Activated naive CD8-positive, alpha-beta T cell treated with anti-CD3 and anti-CD28 coated beads, Interleukin-2, amount 50 U/mL, for 24 hours (primary cell): ENCODE results near the gene IER3.
"Not testable (repeated sequence)": the region's sequence is repeated elsewhere in the genome, so short reads cannot be mapped to it uniquely, and the experiment has no call there.

ENCODE experiments used
- ATAC-seq: fragments of 150-1000 bp; cut with Tn5 transposase; one replicate; pipeline ENCODE4 v1.10.0; 2021
- DNase-seq: peaks from one replicate; pipeline ENCODE4 v3.0.0; 2021
- H3K27ac Mint-ChIP-seq: one replicate; pipeline ENCODE4 v1.8.0; 2021; ENCODE audit warnings: mild to moderate bottlenecking, mixed read lengths
- H3K27me3 Mint-ChIP-seq: one replicate; pipeline ENCODE4 v1.8.0; 2021; ENCODE audit warnings: mixed read lengths
- H3K36me3 Mint-ChIP-seq: one replicate; pipeline ENCODE4 v1.8.0; 2021; ENCODE audit warnings: low read depth, mixed read lengths
- H3K4me1 Mint-ChIP-seq: one replicate; pipeline ENCODE4 v1.8.0; 2021; ENCODE audit warnings: mixed read lengths
- H3K4me3 Mint-ChIP-seq: one replicate; pipeline ENCODE4 v1.8.0; 2021; ENCODE audit warnings: mild to moderate bottlenecking, moderate library complexity, mixed read lengths
- H3K9me3 Mint-ChIP-seq: one replicate; pipeline ENCODE4 v1.8.0; 2021; ENCODE audit warnings: mixed read lengths

IER3 gene

DNA sequence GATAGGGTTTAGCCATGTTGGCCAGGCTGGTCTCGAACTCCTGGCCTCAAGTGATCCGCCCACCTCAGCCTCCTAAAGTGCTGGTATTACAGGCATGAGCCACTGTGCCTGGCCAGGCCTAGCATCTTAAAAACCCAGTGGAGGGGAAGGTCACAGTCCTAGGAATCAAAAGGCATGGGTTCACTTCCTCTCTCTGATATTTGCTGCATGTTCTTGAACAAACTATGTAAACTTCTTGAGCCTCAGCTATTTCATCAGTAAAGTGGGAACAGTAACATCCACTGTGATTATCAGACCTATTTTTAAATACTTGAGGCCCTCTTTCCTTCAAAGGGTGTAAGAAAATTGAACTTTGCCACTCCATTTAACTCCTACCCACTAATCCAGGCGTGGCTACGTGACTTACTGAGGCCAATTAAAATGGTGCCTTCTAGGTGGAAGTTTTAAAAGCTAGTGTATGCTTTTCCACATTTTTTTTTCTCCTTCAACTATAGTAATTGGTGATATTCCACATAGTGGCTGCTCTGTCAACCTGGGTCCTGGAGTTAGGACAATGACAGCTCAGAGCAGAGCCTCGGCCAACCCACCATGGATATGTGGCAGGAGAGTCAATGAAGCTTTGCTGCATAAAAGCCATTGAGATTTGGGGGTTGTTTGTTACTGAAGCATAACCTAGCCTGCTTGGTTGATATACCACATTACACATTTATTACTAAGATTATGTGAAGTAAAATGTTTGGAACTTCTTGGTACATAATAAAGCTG is 32.2 kb upstream of the IER3 start:
- no peaks in the 10 kb centered on the region for H3K27me3 Mint-ChIP-seq
- peak overlapping the region; percentile 31 for H3K27ac Mint-ChIP-seq
- ATAC-seq (no peak), DNase-seq (no peak)
- H3K9me3 Mint-ChIP-seq = peaks cover 7% of the 10 kb centered on the region
- H3K36me3 Mint-ChIP-seq = peaks cover 7% of the 10 kb centered on the region
- peaks cover 60% of the 10 kb centered on the region for H3K4me1 Mint-ChIP-seq
- no peak overlapping the region for H3K4me3 Mint-ChIP-seq

GRCh38 chr6:30775104-30775503 is 30.8 kb upstream of the IER3 start:
- Mint-ChIP-seq H3K27me3 (no peaks in the 10 kb centered on the region), H3K9me3 (peaks cover 7% of the 10 kb centered on the region), H3K4me1 (peaks cover 61% of the 10 kb centered on the region), H3K36me3 (peaks cover 7% of the 10 kb centered on the region), H3K4me3 (no peak overlapping the region), H3K27ac (no peak overlapping the region)
- no peak for DNase-seq
- ATAC-seq = no peak

DNA sequence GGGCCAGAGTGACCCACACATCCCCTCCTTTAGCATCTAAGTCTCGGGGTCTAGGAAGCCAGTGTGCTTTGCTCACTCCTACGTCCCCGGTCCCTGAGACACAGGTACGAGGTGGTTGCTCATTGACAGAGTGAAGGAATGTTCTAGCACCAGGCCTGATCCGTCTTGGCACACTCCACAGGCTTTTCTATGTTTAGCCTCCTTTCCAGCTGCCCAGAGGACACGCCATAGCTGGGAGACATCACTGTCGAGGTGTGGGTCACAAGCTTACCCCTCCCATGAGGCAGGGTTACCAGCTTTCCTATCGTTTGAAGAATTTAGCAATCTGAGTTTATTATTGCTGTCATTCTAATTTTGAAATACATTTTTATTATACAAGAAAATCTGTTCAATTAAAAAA is 30.4 kb upstream of the IER3 start:
- no peak overlapping the region for H3K4me3 Mint-ChIP-seq
- peaks cover 65% of the 10 kb centered on the region for H3K4me1 Mint-ChIP-seq
- ATAC-seq (no peak), DNase-seq (no peak)
- no peaks in the 10 kb centered on the region for H3K27me3 Mint-ChIP-seq
- H3K36me3 Mint-ChIP-seq = peaks cover 7% of the 10 kb centered on the region
- H3K9me3 Mint-ChIP-seq = peaks cover 7% of the 10 kb centered on the region
- H3K27ac Mint-ChIP-seq = no peak overlapping the region

- Mint-ChIP-seq H3K36me3 (peaks cover 7% of the 10 kb centered on the region), H3K9me3 (peaks cover 7% of the 10 kb centered on the region), H3K27me3 (no peaks in the 10 kb centered on the region), H3K27ac (peak overlapping the region; percentile 100), H3K4me1 (peaks cover 80% of the 10 kb centered on the region), H3K4me3 (peak overlapping the region; percentile 73)
- ATAC-seq (no peak), DNase-seq (no peak)
Observed at GRCh38 chr6:30770592-30770991, 26.2 kb upstream of the IER3 start.

GRCh38 chr6:30769853-30770524 is 25.6 kb upstream of the IER3 start:
- DNase-seq (no peak), ATAC-seq (peak; percentile 43)
- Mint-ChIP-seq H3K4me1 (peaks cover 82% of the 10 kb centered on the region), H3K36me3 (peaks cover 7% of the 10 kb centered on the region), H3K4me3 (peak overlapping the region; percentile 73), H3K27me3 (no peaks in the 10 kb centered on the region), H3K9me3 (peaks cover 7% of the 10 kb centered on the region), H3K27ac (peak overlapping the region; percentile 100)

DNA sequence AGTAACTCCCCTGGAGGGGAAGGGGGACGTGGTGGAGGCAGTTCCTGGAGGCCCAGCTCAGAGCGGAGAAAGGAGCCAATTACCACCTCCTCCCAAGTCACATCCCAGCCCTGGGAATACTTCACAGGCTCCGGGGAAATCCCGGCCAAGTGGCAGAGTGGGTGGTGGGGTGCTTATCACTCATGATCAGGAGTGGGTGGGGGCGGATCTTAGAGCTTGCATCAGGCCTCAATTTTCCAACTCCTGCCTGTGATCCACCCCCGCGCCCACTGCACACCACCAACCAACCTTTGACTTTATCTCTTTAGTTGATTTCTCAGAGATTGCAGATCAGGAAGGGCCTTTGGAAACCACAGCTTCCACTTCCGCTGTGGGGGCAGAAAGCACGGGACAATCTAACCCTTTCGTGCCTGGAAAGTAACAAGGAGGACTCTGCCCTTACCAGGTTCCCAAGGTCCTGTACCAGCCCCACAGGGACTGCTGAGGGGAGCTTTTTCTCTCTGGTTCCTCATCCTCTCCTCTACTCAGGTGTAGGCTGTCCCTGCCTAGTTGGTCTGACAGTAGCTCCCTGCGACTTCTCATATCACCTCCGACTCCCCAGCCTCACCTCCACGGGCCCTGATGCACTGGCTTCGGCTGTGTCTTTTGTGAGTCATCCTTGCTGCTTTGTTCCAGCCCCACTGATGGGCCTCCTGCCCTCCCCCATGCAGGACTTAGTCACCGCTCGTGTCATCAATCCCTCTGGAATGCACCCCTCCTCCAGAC is 24.9 kb upstream of the IER3 start:
- peaks cover 87% of the 10 kb centered on the region for H3K4me1 Mint-ChIP-seq
- H3K4me3 Mint-ChIP-seq = peak overlapping the region; percentile 73
- peaks cover 8% of the 10 kb centered on the region for H3K36me3 Mint-ChIP-seq

GRCh38 chr6:30768634-30769087 is 24.3 kb upstream of the IER3 start:
- Mint-ChIP-seq H3K36me3 (peaks cover 9% of the 10 kb centered on the region), H3K4me3 (peak overlapping the region; percentile 73), H3K4me1 (peaks cover 89% of the 10 kb centered on the region), H3K9me3 (peaks cover 11% of the 10 kb centered on the region), H3K27me3 (no peaks in the 10 kb centered on the region), H3K27ac (peak overlapping the region; percentile 100)
- DNase-seq = no peak
- peak; percentile 50 for ATAC-seq

More for the DNA sequence above, 24.9 kb upstream of the IER3 start:
- ATAC-seq = peak; percentile 66
- Mint-ChIP-seq H3K9me3 (peaks cover 10% of the 10 kb centered on the region), H3K27ac (peak overlapping the region; percentile 100), H3K27me3 (no peaks in the 10 kb centered on the region)
- peak; percentile 85 for DNase-seq

GRCh38 chr6:30767944-30768301 is 23.6 kb upstream of the IER3 start:
- peaks cover 11% of the 10 kb centered on the region for H3K9me3 Mint-ChIP-seq
- peaks cover 9% of the 10 kb centered on the region for H3K36me3 Mint-ChIP-seq
- peaks cover 94% of the 10 kb centered on the region for H3K4me1 Mint-ChIP-seq
- peak overlapping the region; percentile 100 for H3K27ac Mint-ChIP-seq
- DNase-seq (no peak), ATAC-seq (no peak)
- peak overlapping the region; percentile 73 for H3K4me3 Mint-ChIP-seq
- no peaks in the 10 kb centered on the region for H3K27me3 Mint-ChIP-seq

- H3K9me3 Mint-ChIP-seq = peaks cover 9% of the 10 kb centered on the region
- peak overlapping the region; percentile 100 for H3K27ac Mint-ChIP-seq
- ATAC-seq = peak; percentile 66
Observed at GRCh38 chr6:30767158-30767943, 23.0 kb upstream of the IER3 start.

DNA sequence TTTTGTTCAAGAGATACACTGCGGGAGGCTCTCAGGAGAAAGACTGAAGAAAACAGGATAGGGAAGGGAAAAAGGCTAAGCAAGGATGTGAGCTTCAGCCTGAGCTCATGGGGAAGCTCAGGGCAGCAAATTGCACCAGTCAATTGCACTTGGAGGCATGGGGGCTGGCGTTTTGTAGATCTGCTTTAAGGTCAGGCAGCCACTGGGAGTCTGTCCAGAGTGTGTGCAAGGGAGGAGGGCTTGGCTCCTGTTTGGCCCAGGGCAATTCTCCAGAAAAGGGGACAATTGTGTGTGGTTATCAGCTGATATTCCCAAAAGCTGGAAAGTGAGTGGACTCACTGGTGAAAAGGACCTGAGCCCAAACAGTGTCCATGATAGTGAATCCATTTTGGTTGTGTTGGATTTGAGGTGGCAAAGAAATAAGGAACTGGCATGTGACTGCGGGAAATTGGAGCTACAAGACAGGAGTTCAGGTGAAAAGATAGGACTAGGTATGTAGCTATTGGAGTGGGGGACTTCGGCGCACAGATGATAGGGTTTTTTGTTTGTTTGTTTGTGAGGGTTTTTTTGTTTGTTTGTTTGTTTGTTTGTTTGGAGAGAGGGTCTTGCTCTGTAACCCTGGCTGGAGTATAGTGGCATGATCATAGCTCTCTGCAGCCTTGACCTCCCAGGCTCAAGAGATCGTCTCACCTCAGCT is 22.3 kb upstream of the IER3 start:
- peaks cover 92% of the 10 kb centered on the region for H3K4me1 Mint-ChIP-seq

More at GRCh38 chr6:30767158-30767943, 23.0 kb upstream of the IER3 start:
- no peak for DNase-seq
- peak overlapping the region; percentile 73 for H3K4me3 Mint-ChIP-seq
- H3K4me1 Mint-ChIP-seq = peaks cover 92% of the 10 kb centered on the region
- no peaks in the 10 kb centered on the region for H3K27me3 Mint-ChIP-seq
- peaks cover 4% of the 10 kb centered on the region for H3K36me3 Mint-ChIP-seq

GRCh38 chr6:30765495-30765894 is 21.1 kb upstream of the IER3 start:
- H3K9me3 Mint-ChIP-seq, DNase-seq, H3K36me3 Mint-ChIP-seq, H3K27me3 Mint-ChIP-seq, ATAC-seq, H3K4me3 Mint-ChIP-seq: not testable (repeated sequence)
- Mint-ChIP-seq H3K4me1 (peaks cover 90% of the 10 kb centered on the region), H3K27ac (peak overlapping the region; percentile 80)

More for the DNA sequence above, 22.3 kb upstream of the IER3 start:
- H3K9me3 Mint-ChIP-seq = peaks cover 4% of the 10 kb centered on the region
- H3K27me3 Mint-ChIP-seq = no peaks in the 10 kb centered on the region
- H3K36me3 Mint-ChIP-seq = peaks cover 2% of the 10 kb centered on the region
- peak overlapping the region; percentile 100 for H3K27ac Mint-ChIP-seq
- H3K4me3 Mint-ChIP-seq = peak overlapping the region; percentile 73
- no peak for ATAC-seq
- DNase-seq = no peak

- peaks cover 83% of the 10 kb centered on the region for H3K4me1 Mint-ChIP-seq
- not testable (repeated sequence) for H3K27me3 Mint-ChIP-seq, H3K9me3 Mint-ChIP-seq, DNase-seq, ATAC-seq, H3K36me3 Mint-ChIP-seq, H3K4me3 Mint-ChIP-seq
- H3K27ac Mint-ChIP-seq = peak overlapping the region; percentile 86
Observed at GRCh38 chr6:30764490-30765043, 20.2 kb upstream of the IER3 start.
